ENCODE measurements around the gene PPM1B.

GRCh38 chr2:44250376-44250775 is 81.7 kb downstream of the PPM1B start:
- TF ChIP-seq CREB1 (CRISPR knock-in tag; IDR thresholded peaks at IDR 0.05; ENCODE audit: low read depth) (no peak), CTCF (conservative IDR thresholded peaks at IDR 0.05; ENCODE audit: low read depth in 2 of 2) (no peak), EZH2 (IDR thresholded peaks at IDR 0.05; ENCODE audit: low read depth, unreplicated experiment) (no peak), ZNF331 (CRISPR knock-in tag; IDR thresholded peaks at IDR 0.05; ENCODE audit: low read depth) (no peak), POLR2AphosphoS5 (IDR thresholded peaks at IDR 0.05; ENCODE audit: low read depth) (no peak), EZH2phosphoT487 (IDR thresholded peaks at IDR 0.05; ENCODE audit: unreplicated experiment) (no peak), JUNB (IDR thresholded peaks at IDR 0.05; ENCODE audit: unreplicated experiment) (no peak), STAT1 (IDR thresholded peaks at IDR 0.05; ENCODE audit: unreplicated experiment) (no peak), ETS1 (IDR thresholded peaks at IDR 0.05) (no peak), ZNF114 (CRISPR knock-in tag; IDR thresholded peaks at IDR 0.05) (no peak), NANOG (IDR thresholded peaks at IDR 0.05; ENCODE audit: borderline replicate concordance) (no peak)
- TF ChIP-seq, protein P1, sequence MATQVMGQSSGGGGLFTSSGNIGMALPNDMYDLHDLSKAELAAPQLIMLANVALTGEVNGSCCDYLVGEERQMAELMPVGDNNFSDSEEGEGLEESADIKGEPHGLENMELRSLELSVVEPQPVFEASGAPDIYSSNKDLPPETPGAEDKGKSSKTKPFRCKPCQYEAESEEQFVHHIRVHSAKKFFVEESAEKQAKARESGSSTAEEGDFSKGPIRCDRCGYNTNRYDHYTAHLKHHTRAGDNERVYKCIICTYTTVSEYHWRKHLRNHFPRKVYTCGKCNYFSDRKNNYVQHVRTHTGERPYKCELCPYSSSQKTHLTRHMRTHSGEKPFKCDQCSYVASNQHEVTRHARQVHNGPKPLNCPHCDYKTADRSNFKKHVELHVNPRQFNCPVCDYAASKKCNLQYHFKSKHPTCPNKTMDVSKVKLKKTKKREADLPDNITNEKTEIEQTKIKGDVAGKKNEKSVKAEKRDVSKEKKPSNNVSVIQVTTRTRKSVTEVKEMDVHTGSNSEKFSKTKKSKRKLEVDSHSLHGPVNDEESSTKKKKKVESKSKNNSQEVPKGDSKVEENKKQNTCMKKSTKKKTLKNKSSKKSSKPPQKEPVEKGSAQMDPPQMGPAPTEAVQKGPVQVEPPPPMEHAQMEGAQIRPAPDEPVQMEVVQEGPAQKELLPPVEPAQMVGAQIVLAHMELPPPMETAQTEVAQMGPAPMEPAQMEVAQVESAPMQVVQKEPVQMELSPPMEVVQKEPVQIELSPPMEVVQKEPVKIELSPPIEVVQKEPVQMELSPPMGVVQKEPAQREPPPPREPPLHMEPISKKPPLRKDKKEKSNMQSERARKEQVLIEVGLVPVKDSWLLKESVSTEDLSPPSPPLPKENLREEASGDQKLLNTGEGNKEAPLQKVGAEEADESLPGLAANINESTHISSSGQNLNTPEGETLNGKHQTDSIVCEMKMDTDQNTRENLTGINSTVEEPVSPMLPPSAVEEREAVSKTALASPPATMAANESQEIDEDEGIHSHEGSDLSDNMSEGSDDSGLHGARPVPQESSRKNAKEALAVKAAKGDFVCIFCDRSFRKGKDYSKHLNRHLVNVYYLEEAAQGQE (IDR thresholded peaks at IDR 0.05; ENCODE audit: unreplicated experiment): no peak
- TF ChIP-seq, protein P2, sequence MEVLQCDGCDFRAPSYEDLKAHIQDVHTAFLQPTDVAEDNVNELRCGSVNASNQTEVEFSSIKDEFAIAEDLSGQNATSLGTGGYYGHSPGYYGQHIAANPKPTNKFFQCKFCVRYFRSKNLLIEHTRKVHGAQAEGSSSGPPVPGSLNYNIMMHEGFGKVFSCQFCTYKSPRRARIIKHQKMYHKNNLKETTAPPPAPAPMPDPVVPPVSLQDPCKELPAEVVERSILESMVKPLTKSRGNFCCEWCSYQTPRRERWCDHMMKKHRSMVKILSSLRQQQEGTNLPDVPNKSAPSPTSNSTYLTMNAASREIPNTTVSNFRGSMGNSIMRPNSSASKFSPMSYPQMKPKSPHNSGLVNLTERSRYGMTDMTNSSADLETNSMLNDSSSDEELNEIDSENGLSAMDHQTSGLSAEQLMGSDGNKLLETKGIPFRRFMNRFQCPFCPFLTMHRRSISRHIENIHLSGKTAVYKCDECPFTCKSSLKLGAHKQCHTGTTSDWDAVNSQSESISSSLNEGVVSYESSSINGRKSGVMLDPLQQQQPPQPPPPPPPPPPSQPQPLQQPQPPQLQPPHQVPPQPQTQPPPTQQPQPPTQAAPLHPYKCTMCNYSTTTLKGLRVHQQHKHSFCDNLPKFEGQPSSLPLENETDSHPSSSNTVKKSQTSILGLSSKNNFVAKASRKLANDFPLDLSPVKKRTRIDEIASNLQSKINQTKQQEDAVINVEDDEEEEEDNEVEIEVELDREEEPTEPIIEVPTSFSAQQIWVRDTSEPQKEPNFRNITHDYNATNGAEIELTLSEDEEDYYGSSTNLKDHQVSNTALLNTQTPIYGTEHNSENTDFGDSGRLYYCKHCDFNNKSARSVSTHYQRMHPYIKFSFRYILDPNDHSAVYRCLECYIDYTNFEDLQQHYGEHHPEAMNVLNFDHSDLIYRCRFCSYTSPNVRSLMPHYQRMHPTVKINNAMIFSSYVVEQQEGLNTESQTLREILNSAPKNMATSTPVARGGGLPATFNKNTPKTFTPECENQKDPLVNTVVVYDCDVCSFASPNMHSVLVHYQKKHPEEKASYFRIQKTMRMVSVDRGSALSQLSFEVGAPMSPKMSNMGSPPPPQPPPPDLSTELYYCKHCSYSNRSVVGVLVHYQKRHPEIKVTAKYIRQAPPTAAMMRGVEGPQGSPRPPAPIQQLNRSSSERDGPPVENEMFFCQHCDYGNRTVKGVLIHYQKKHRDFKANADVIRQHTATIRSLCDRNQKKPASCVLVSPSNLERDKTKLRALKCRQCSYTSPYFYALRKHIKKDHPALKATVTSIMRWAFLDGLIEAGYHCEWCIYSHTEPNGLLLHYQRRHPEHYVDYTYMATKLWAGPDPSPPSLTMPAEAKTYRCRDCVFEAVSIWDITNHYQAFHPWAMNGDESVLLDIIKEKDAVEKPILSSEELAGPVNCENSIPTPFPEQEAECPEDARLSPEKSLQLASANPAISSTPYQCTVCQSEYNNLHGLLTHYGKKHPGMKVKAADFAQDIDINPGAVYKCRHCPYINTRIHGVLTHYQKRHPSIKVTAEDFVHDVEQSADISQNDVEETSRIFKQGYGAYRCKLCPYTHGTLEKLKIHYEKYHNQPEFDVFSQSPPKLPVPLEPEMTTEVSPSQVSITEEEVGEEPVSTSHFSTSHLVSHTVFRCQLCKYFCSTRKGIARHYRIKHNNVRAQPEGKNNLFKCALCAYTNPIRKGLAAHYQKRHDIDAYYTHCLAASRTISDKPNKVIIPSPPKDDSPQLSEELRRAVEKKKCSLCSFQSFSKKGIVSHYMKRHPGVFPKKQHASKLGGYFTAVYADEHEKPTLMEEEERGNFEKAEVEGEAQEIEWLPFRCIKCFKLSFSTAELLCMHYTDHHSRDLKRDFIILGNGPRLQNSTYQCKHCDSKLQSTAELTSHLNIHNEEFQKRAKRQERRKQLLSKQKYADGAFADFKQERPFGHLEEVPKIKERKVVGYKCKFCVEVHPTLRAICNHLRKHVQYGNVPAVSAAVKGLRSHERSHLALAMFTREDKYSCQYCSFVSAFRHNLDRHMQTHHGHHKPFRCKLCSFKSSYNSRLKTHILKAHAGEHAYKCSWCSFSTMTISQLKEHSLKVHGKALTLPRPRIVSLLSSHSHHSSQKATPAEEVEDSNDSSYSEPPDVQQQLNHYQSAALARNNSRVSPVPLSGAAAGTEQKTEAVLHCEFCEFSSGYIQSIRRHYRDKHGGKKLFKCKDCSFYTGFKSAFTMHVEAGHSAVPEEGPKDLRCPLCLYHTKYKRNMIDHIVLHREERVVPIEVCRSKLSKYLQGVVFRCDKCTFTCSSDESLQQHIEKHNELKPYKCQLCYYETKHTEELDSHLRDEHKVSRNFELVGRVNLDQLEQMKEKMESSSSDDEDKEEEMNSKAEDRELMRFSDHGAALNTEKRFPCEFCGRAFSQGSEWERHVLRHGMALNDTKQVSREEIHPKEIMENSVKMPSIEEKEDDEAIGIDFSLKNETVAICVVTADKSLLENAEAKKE (CRISPR knock-in tag; IDR thresholded peaks at IDR 0.05): no peak

Measured in GM23338 (cell line).